ENCODE data around the gene BRD1. TPM values are rescaled to one million over a fixed set of nuclear protein-coding genes. Genes with fewer than 3 reads are reported as not detected.

BRD1 gene
- total RNA-seq, 1 experiment from 2014 or later = 19.1 TPM

GRCh38 chr22:49728570-49729271 lies 99.0 kb downstream of the BRD1 start:
- POLR2A ChIA-PET (ENCODE audit: unreplicated experiment) = no interaction called here

GRCh38 chr22:49727881-49728569 lies 99.6 kb downstream of the BRD1 start:
- BruUV-seq (replicated peaks) = no TSS peak
- intact Hi-C loops (cut with micrococcal nuclease) = no loop called here
- Histone ChIP-seq H3K4me2 (ENCODE audit: low read length) (no peak overlapping the region), H3F3A (ENCODE audit: low read length, unreplicated experiment) (no peaks in the 10 kb centered on the region), H4K20me1 (ENCODE audit: low read length) (no peaks in the 10 kb centered on the region), H3K27me3 (ENCODE audit: low read length) (peaks cover 78% of the 10 kb centered on the region), H3K9ac (ENCODE audit: low read length) (no peak overlapping the region), H3K27ac (ENCODE audit: low read length) (no peak overlapping the region), H3K9me2 (replicated peaks; ENCODE audit: low read length) (no peaks in the 10 kb centered on the region), H3K9me3 (ENCODE audit: low read length) (no peaks in the 10 kb centered on the region), H3K79me2 (ENCODE audit: low read length) (no peaks in the 10 kb centered on the region), H3K36me3 (ENCODE audit: low read depth, low read length) (no peaks in the 10 kb centered on the region), H3K4me1 (ENCODE audit: insufficient read depth, low read length) (peaks cover 4% of the 10 kb centered on the region; the same call in 1 of the 2 replicates), H2AFZ (ENCODE audit: low read length) (no peak overlapping the region), H3K4me3 (ENCODE audit: low read length) (no peak overlapping the region)
- POLR2A ChIA-PET (ENCODE audit: unreplicated experiment) = no interaction called here
- CTCF ChIA-PET = no interaction called here
- ATAC-seq = no peak
- no peak for TF ChIP-seq CTCF (conservative IDR thresholded peaks at IDR 0.05; ENCODE audit: low read depth, low read length)
- no peak for TF ChIP-seq EZH2phosphoT487 (IDR thresholded peaks at IDR 0.05; ENCODE audit: borderline replicate concordance, low read length)
- no peak for TF ChIP-seq EZH2 (IDR thresholded peaks at IDR 0.05; ENCODE audit: low read length, unreplicated experiment)
- DNase-seq = no peak

More at GRCh38 chr22:49728570-49729271, 99.0 kb downstream of the BRD1 start:
- Histone ChIP-seq H3F3A (ENCODE audit: low read length, unreplicated experiment) (no peaks in the 10 kb centered on the region), H4K20me1 (ENCODE audit: low read length) (no peaks in the 10 kb centered on the region), H2AFZ (ENCODE audit: low read length) (no peak overlapping the region), H3K36me3 (ENCODE audit: low read depth, low read length) (no peaks in the 10 kb centered on the region), H3K79me2 (ENCODE audit: low read length) (no peaks in the 10 kb centered on the region), H3K27ac (ENCODE audit: low read length) (no peak overlapping the region), H3K9me3 (ENCODE audit: low read length) (no peaks in the 10 kb centered on the region), H3K9me2 (replicated peaks; ENCODE audit: low read length) (no peaks in the 10 kb centered on the region), H3K4me1 (ENCODE audit: insufficient read depth, low read length) (peaks cover 4% of the 10 kb centered on the region; the same call in 1 of the 2 replicates), H3K4me2 (ENCODE audit: low read length) (no peak overlapping the region), H3K27me3 (ENCODE audit: low read length) (peaks cover 76% of the 10 kb centered on the region), H3K9ac (ENCODE audit: low read length) (no peak overlapping the region), H3K4me3 (ENCODE audit: low read length) (no peak overlapping the region)
- no TSS peak for BruUV-seq (replicated peaks)
- ATAC-seq = no peak
- CTCF ChIA-PET = no interaction called here
- DNase-seq = no peak
- TF ChIP-seq EZH2 (IDR thresholded peaks at IDR 0.05; ENCODE audit: low read length, unreplicated experiment) (no peak), CTCF (conservative IDR thresholded peaks at IDR 0.05; ENCODE audit: low read depth, low read length) (no peak), EZH2phosphoT487 (IDR thresholded peaks at IDR 0.05; ENCODE audit: borderline replicate concordance, low read length) (no peak)
- intact Hi-C loops (cut with micrococcal nuclease) = no loop called here
